OCI-LY7 (cell line): Measurements from ENCODE around the gene LHPP. TPM values are rescaled to one million over a fixed set of nuclear protein-coding genes. Genes with fewer than 3 reads are reported as not detected.

Experiments used
- BruUV-seq: library from RNA; stranded (reverse); fragments of 400-500 nt; replicated peaks from 2 replicates; lab custom pipeline; 2021; lab: Mats Ljungman, UMichigan
- CTCF ChIA-PET: fragments of 300-600 bp; sonication (Branson Sonifier 250); formaldehyde crosslinking; loops from one replicate; lab custom pipeline; 2022; ENCODE audit warnings: antibody characterized with exemption; ENCODE audit not compliant: unreplicated experiment; lab: Charles Lee
- POLR2A ChIA-PET: fragments of 300-600 bp; sonication (Branson Sonifier 250); formaldehyde crosslinking; loops from one replicate; lab custom pipeline; 2022; ENCODE audit warnings: antibody characterized with exemption; lab: Charles Lee
- DNase-seq: peaks from one replicate; pipeline ENCODE4 v3.0.0-alpha.2; 2015; ENCODE audit warnings: low spot score
- H2AFZ ChIP-seq: fragments of 200-600 bp; sonication (generic), shearing (Covaris generic); 2 replicates; pipeline ENCODE4 v1.6.1; 2014; ENCODE audit warnings: mild to moderate bottlenecking, antibody characterized with exemption, low read length, moderate library complexity
- H3K27ac ChIP-seq: fragments of 200-600 bp; sonication (generic); 2 replicates; pipeline ENCODE4 v1.5.1; 2014; ENCODE audit warnings: mixed run types, low read depth, mild to moderate bottlenecking, moderate library complexity, low read length, inconsistent platforms; ENCODE audit not compliant: poor library complexity, severe bottlenecking
- H3K36me3 ChIP-seq: fragments of 200-600 bp; sonication (generic); 2 replicates; pipeline ENCODE4 v1.6.1; 2014; ENCODE audit warnings: mild to moderate bottlenecking, antibody characterized with exemption, low read length, moderate library complexity, mixed read lengths; ENCODE audit not compliant: insufficient read depth
- H3K4me1 ChIP-seq: fragments of 200-600 bp; sonication (generic); 2 replicates; pipeline ENCODE4 v1.5.1; 2014; ENCODE audit warnings: mild to moderate bottlenecking, low read length; ENCODE audit not compliant: insufficient read depth, poor library complexity, severe bottlenecking
- H3K4me2 ChIP-seq: fragments of 200-600 bp; sonication (generic); 2 replicates; pipeline ENCODE4 v1.6.1; 2014; ENCODE audit warnings: mild to moderate bottlenecking, low read length
- H3K4me3 ChIP-seq: fragments of 200-600 bp; sonication (generic); 2 replicates; pipeline ENCODE4 v1.5.1; 2014; ENCODE audit warnings: mild to moderate bottlenecking, low read depth, low read length; ENCODE audit not compliant: poor library complexity, severe bottlenecking
- H3K79me2 ChIP-seq: fragments of 200-600 bp; sonication (generic); 2 replicates; pipeline ENCODE4 v1.6.1; 2016; ENCODE audit warnings: low read depth, mild to moderate bottlenecking, low read length, moderate library complexity, mixed read lengths; ENCODE audit not compliant: insufficient read depth
- H3K9me2 ChIP-seq: fragments of 200-600 bp; sonication (generic); 2 replicates; pipeline ENCODE4 v1.6.1; 2016; ENCODE audit warnings: mild to moderate bottlenecking, low read length, mixed read lengths; ENCODE audit not compliant: insufficient read depth
- H3K9me3 ChIP-seq: fragments of 200-600 bp; sonication (generic); 2 replicates; pipeline ENCODE4 v1.6.1; 2014; ENCODE audit warnings: mild to moderate bottlenecking, mixed run types, low read length, mixed read lengths
- H4K20me1 ChIP-seq: fragments of 200-600 bp; sonication (generic); 2 replicates; pipeline ENCODE4 v1.6.1; 2014; ENCODE audit warnings: mild to moderate bottlenecking, antibody characterized with exemption, low read length, moderate library complexity, mixed read lengths; ENCODE audit not compliant: insufficient read depth
- EZH2phosphoT487 ChIP-seq: fragments of 200-600 bp; sonication (generic); IDR thresholded peaks from 2 replicates; pipeline ENCODE4 v1.6.1; 2018; ENCODE audit warnings: low read depth, borderline replicate concordance, mild to moderate bottlenecking, mixed run types, antibody characterized with exemption, low read length, moderate library complexity, mixed read lengths
- intact Hi-C: fragments of 100-400 bp; cut with micrococcal nuclease; formaldehyde crosslinking; loops from one replicate; pipeline ENCODE4 v1.10.0; 2022; ENCODE audit not compliant: unreplicated experiment
- total RNA-seq, 2 experiments: library from RNA; depleted of rRNA in 1 of 2; stranded (reverse); fragments of >200 nt in 1 of 2; shearing (Covaris generic) in 1 of 2; gene quantifications; 2 replicates each; pipeline ENCODE4 v1.2.3, GENCODE V29; 2014 to 2022
- TF ChIP-seq, protein P1 (sequence below): fragments of 200-600 bp; sonication (generic); conservative IDR thresholded peaks from 2 replicates; pipeline ENCODE4 v1.5.1; 2014; ENCODE audit warnings: mild to moderate bottlenecking, antibody characterized with exemption, low read length, moderate library complexity, mixed read lengths

LHPP gene
- total RNA-seq, 2 experiments from 2014 or later, result 30.3 to 65.2 TPM

DNA sequence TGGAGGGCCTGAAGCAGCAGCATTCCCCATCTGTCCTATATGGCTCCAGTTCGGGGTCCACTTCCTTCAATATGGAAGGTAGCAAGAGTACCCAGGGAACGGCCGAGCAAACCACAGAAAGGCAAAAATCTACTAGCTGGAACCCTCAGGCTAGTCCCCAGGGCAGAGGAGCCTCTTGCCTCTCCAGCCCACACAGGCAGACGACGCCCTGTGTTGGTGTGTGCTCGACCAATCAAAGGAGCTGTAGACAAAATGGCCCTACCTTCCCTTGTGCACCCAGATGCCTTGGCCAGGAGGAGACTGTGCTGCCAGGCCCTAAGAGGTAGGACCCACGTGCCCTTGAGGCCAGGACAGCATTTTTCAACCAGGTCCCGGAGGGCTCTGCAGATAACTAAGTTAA, 191.1 kb downstream of the LHPP start:
- no peak for DNase-seq
- Histone ChIP-seq H3K4me3 (no peak overlapping the region), H3K79me2 (peaks cover 12% of the 10 kb centered on the region; the same call in 1 of the 2 replicates), H3K27ac (no peak overlapping the region), H3K36me3 (peaks cover 60% of the 10 kb centered on the region; the same call in 1 of the 2 replicates), H3K4me1 (peaks cover 20% of the 10 kb centered on the region), H2AFZ (no peak overlapping the region), H4K20me1 (no peaks in the 10 kb centered on the region), H3K4me2 (no peak overlapping the region), H3K9me2 (no peaks in the 10 kb centered on the region), H3K9me3 (no peaks in the 10 kb centered on the region)
- ChIA-PET POLR2A (interaction anchor here (0.5 kb wide), 1 partner anchor 258 kb away, joined by 4 read pairs; no protein-coding TSS in a partner anchor), CTCF (no interaction called here)
- TF ChIP-seq EZH2phosphoT487, result no peak
- TF ChIP-seq, protein P1, sequence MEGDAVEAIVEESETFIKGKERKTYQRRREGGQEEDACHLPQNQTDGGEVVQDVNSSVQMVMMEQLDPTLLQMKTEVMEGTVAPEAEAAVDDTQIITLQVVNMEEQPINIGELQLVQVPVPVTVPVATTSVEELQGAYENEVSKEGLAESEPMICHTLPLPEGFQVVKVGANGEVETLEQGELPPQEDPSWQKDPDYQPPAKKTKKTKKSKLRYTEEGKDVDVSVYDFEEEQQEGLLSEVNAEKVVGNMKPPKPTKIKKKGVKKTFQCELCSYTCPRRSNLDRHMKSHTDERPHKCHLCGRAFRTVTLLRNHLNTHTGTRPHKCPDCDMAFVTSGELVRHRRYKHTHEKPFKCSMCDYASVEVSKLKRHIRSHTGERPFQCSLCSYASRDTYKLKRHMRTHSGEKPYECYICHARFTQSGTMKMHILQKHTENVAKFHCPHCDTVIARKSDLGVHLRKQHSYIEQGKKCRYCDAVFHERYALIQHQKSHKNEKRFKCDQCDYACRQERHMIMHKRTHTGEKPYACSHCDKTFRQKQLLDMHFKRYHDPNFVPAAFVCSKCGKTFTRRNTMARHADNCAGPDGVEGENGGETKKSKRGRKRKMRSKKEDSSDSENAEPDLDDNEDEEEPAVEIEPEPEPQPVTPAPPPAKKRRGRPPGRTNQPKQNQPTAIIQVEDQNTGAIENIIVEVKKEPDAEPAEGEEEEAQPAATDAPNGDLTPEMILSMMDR, result no peak
- no TSS peak for BruUV-seq
- intact Hi-C loops, result no loop called here

DNA sequence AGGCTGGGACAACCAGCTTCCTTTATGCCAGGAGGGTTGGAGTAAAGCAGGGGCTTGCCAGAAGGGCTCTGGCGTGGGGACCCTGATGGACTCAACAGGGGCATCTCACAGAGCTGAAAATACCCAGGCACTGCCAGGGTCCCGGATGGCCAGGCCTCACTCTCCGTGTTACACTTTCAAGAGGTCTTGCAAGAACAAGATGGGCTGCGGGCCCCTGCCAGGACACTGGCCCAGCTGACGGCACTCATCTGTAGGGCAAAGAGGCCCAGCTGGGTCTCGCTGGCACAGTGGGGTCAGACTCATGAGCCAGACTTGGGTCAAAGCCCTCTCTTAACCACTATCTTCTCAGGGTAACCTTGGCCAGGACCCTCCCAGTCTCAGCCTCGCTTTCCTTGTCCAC, 191.7 kb downstream of the LHPP start:
- H3K27ac ChIP-seq, result no peak overlapping the region
- no peak for DNase-seq
- H3K79me2 ChIP-seq, result peaks cover 7% of the 10 kb centered on the region; the same call in 1 of the 2 replicates
- intact Hi-C loops, result no loop called here
- H3K4me3 ChIP-seq, result no peak overlapping the region
- H3K9me2 ChIP-seq, result no peaks in the 10 kb centered on the region
- ChIA-PET CTCF (no interaction called here), POLR2A (no interaction called here)
- no peaks in the 10 kb centered on the region for H3K9me3 ChIP-seq
- H4K20me1 ChIP-seq, result no peaks in the 10 kb centered on the region
- H3K4me2 ChIP-seq, result no peak overlapping the region
- H3K36me3 ChIP-seq, result peaks cover 61% of the 10 kb centered on the region; the same call in 1 of the 2 replicates
- no TSS peak for BruUV-seq
- TF ChIP-seq, protein P1, result no peak
- no peak for TF ChIP-seq EZH2phosphoT487
- peaks cover 14% of the 10 kb centered on the region for H3K4me1 ChIP-seq
- no peak overlapping the region for H2AFZ ChIP-seq

- no peaks in the 10 kb centered on the region for H4K20me1 ChIP-seq
Observed at GRCh38 chr10:124653811-124654651, 192.4 kb downstream of the LHPP start.

More at GRCh38 chr10:124653811-124654651, 192.4 kb downstream of the LHPP start:
- Histone ChIP-seq H3K36me3 (peaks cover 63% of the 10 kb centered on the region; the same call in 1 of the 2 replicates), H3K9me3 (no peaks in the 10 kb centered on the region), H3K9me2 (no peaks in the 10 kb centered on the region), H3K4me2 (no peak overlapping the region), H3K27ac (no peak overlapping the region), H2AFZ (no peak overlapping the region), H3K4me1 (peaks cover 7% of the 10 kb centered on the region), H3K79me2 (peaks cover 5% of the 10 kb centered on the region; the same call in 1 of the 2 replicates), H3K4me3 (no peak overlapping the region)
- no peak for DNase-seq
- TF ChIP-seq, protein P1, result no peak
- TF ChIP-seq EZH2phosphoT487, result no peak
- ChIA-PET CTCF (no interaction called here), POLR2A (no interaction called here)
- intact Hi-C loops, result no loop called here
- no TSS peak for BruUV-seq
